ENCODE measurements around the gene ALKAL2.

ALKAL2 gene

GRCh38 chr2:269356-270030 lies 18.4 kb downstream of the ALKAL2 start:
- no peak for DNase-seq

- DNase-seq, result no peak
Observed at GRCh38 chr2:268323-268722, 19.6 kb downstream of the ALKAL2 start.

GRCh38 chr2:264493-265468 lies 23.1 kb downstream of the ALKAL2 start, which contains the start of gene ACP1:
Gene ACP1 (plus strand): TSS chr2:264947. CDS start chr2:264965, 18 bp downstream.
- peak; percentile 94 for DNase-seq

GRCh38 chr2:263774-264492 lies 24.0 kb downstream of the ALKAL2 start, which contains the start of gene SH3YL1:
Gene SH3YL1 (minus strand): TSS chr2:264032. CDS start chr2:263984, 48 bp downstream.
- DNase-seq, result peak; percentile 40

- DNase-seq, result no peak
Observed at GRCh38 chr2:263022-263738, 24.7 kb downstream of the ALKAL2 start.

GRCh38 chr2:262117-262516 lies 25.8 kb downstream of the ALKAL2 start:
- DNase-seq, result no peak

- DNase-seq, result no peak
Observed at GRCh38 chr2:260507-261161, 27.3 kb downstream of the ALKAL2 start.

- DNase-seq, result no peak
Observed at GRCh38 chr2:259789-260331, 28.0 kb downstream of the ALKAL2 start.

GRCh38 chr2:258933-259332 lies 29.0 kb downstream of the ALKAL2 start:
- no peak for DNase-seq

GRCh38 chr2:257842-258241 lies 30.0 kb downstream of the ALKAL2 start:
- DNase-seq, result no peak

GRCh38 chr2:257429-257828 lies 30.5 kb downstream of the ALKAL2 start:
- DNase-seq, result no peak

GRCh38 chr2:256094-256493 lies 31.8 kb downstream of the ALKAL2 start:
- no peak for DNase-seq

- no peak for DNase-seq
Observed at GRCh38 chr2:255195-255594, 32.7 kb downstream of the ALKAL2 start.

GRCh38 chr2:254241-254640 lies 33.6 kb downstream of the ALKAL2 start:
- DNase-seq, result no peak

- DNase-seq, result no peak
Observed at GRCh38 chr2:253202-253638, 34.7 kb downstream of the ALKAL2 start.

- no peak for DNase-seq
Observed at GRCh38 chr2:252001-252602, 35.8 kb downstream of the ALKAL2 start.

GRCh38 chr2:249538-250042 lies 38.3 kb downstream of the ALKAL2 start:
- DNase-seq, result no peak

GRCh38 chr2:248724-249123 lies 39.2 kb downstream of the ALKAL2 start:
- no peak for DNase-seq

- DNase-seq, result no peak
Observed at GRCh38 chr2:246489-247144, 41.3 kb downstream of the ALKAL2 start.

GRCh38 chr2:244547-244946 lies 43.3 kb downstream of the ALKAL2 start:
- no peak for DNase-seq
